Rectal smooth muscle tissue (tissue), 1 donor: Measurements from ENCODE around the gene RBM28.

Experiments
- H3K27ac ChIP-seq: one replicate; pipeline ENCODE4 v1.7.0; 2013; ENCODE audit warnings: low read depth, low read length, inconsistent platforms
- H3K27me3 ChIP-seq: one replicate; pipeline ENCODE4 v1.7.0; 2013; ENCODE audit warnings: low read length; ENCODE audit not compliant: control insufficient read depth, insufficient read depth
- H3K36me3 ChIP-seq: one replicate; pipeline ENCODE4 v1.7.0; 2013; ENCODE audit warnings: low read length; ENCODE audit not compliant: control insufficient read depth, insufficient read depth
- H3K4me1 ChIP-seq: one replicate; pipeline ENCODE4 v1.7.0; 2013; ENCODE audit warnings: low read length; ENCODE audit not compliant: control insufficient read depth, insufficient read depth
- H3K4me3 ChIP-seq: one replicate; pipeline ENCODE4 v1.7.0; 2013; ENCODE audit warnings: low read length
- H3K9ac ChIP-seq: one replicate; pipeline ENCODE4 v1.7.0; 2013; ENCODE audit warnings: low read length

Gene RBM28

GRCh38 chr7:128343554-128344430, at the start of gene RBM28:
Gene RBM28 (minus strand): TSS chr7:128343908. CDS start chr7:128343793, 115 bp downstream.
- Histone ChIP-seq H3K4me1 (peaks cover 14% of the 10 kb centered on the region), H3K27ac (peak within 1 kb of the TSS; percentile 81), H3K9ac (peak within 1 kb of the TSS; percentile 86), H3K4me3 (peak within 1 kb of the TSS; percentile 93), H3K36me3 (peaks cover 3% of the 10 kb centered on the region), H3K27me3 (no peaks in the 10 kb centered on the region)

- no peak overlapping the region for H3K4me3 ChIP-seq
- H3K9ac ChIP-seq: no peak overlapping the region
- H3K27ac ChIP-seq: no peak overlapping the region
- peaks cover 3% of the 10 kb centered on the region for H3K36me3 ChIP-seq
- H3K27me3 ChIP-seq: no peaks in the 10 kb centered on the region
- no peaks in the 10 kb centered on the region for H3K4me1 ChIP-seq
Measured at GRCh38 chr7:128392446-128393327, 49.0 kb upstream of the RBM28 start.

- no peak overlapping the region for H3K4me3 ChIP-seq
- no peak overlapping the region for H3K9ac ChIP-seq
- H3K27ac ChIP-seq: no peak overlapping the region
- no peaks in the 10 kb centered on the region for H3K27me3 ChIP-seq
- no peaks in the 10 kb centered on the region for H3K4me1 ChIP-seq
- peaks cover 3% of the 10 kb centered on the region for H3K36me3 ChIP-seq
Measured at GRCh38 chr7:128391805-128392204, 48.1 kb upstream of the RBM28 start.

GRCh38 chr7:128390871-128391565, 47.3 kb upstream of the RBM28 start:
- Histone ChIP-seq H3K27me3 (no peaks in the 10 kb centered on the region), H3K36me3 (peaks cover 3% of the 10 kb centered on the region), H3K27ac (no peak overlapping the region), H3K9ac (no peak overlapping the region), H3K4me3 (no peak overlapping the region), H3K4me1 (no peaks in the 10 kb centered on the region)

GRCh38 chr7:128389618-128390329, 46.1 kb upstream of the RBM28 start:
- Histone ChIP-seq H3K27me3 (no peaks in the 10 kb centered on the region), H3K9ac (no peak overlapping the region), H3K4me3 (no peak overlapping the region), H3K4me1 (no peaks in the 10 kb centered on the region), H3K36me3 (no peaks in the 10 kb centered on the region), H3K27ac (no peak overlapping the region)

GRCh38 chr7:128389085-128389617, 45.4 kb upstream of the RBM28 start:
- Histone ChIP-seq H3K27ac (no peak overlapping the region), H3K4me1 (no peaks in the 10 kb centered on the region), H3K36me3 (no peaks in the 10 kb centered on the region), H3K9ac (no peak overlapping the region), H3K4me3 (no peak overlapping the region), H3K27me3 (no peaks in the 10 kb centered on the region)

- Histone ChIP-seq H3K4me3 (no peak overlapping the region), H3K9ac (no peak overlapping the region), H3K4me1 (no peaks in the 10 kb centered on the region), H3K27ac (no peak overlapping the region), H3K27me3 (no peaks in the 10 kb centered on the region), H3K36me3 (no peaks in the 10 kb centered on the region)
Measured at GRCh38 chr7:128388145-128388485, 44.4 kb upstream of the RBM28 start.

GRCh38 chr7:128387216-128388144, 43.8 kb upstream of the RBM28 start:
- no peak overlapping the region for H3K4me3 ChIP-seq
- H3K27ac ChIP-seq: no peak overlapping the region
- no peak overlapping the region for H3K9ac ChIP-seq

GRCh38 chr7:128385988-128386925, 42.5 kb upstream of the RBM28 start:
- H3K4me1 ChIP-seq: no peaks in the 10 kb centered on the region
- no peaks in the 10 kb centered on the region for H3K36me3 ChIP-seq
- H3K27me3 ChIP-seq: no peaks in the 10 kb centered on the region
- no peak overlapping the region for H3K9ac ChIP-seq
- no peak overlapping the region for H3K27ac ChIP-seq
- no peak overlapping the region for H3K4me3 ChIP-seq

More at GRCh38 chr7:128387216-128388144, 43.8 kb upstream of the RBM28 start:
- Histone ChIP-seq H3K27me3 (no peaks in the 10 kb centered on the region), H3K4me1 (no peaks in the 10 kb centered on the region), H3K36me3 (no peaks in the 10 kb centered on the region)

GRCh38 chr7:128384726-128385125, 41.0 kb upstream of the RBM28 start:
- Histone ChIP-seq H3K4me1 (no peaks in the 10 kb centered on the region), H3K27ac (no peak overlapping the region), H3K4me3 (no peak overlapping the region), H3K9ac (no peak overlapping the region), H3K27me3 (no peaks in the 10 kb centered on the region), H3K36me3 (no peaks in the 10 kb centered on the region)
